NCI-H146 treated with DMSO at 0.1 percent for 48 hours (cell line): ENCODE data around the gene PAH.
A peak's percentile ranks its signal among the peaks of the same experiment; 100 is the strongest.
"Not testable (repeated sequence)": the region's sequence is repeated elsewhere in the genome, so short reads cannot be mapped to it uniquely, and the experiment has no call there.

ENCODE experiments used
- DNase-seq: peaks from one replicate; lab custom pipeline; 2025; ENCODE audit not compliant: unreplicated experiment; lab: John Stamatoyannopoulos, UW

Gene PAH

GRCh38 chr12:102833687-102834441 is 83.2 kb downstream of the PAH start:
- DNase-seq = no peak

- DNase-seq = not testable (repeated sequence)
Observed at GRCh38 chr12:102832826-102833225, 84.2 kb downstream of the PAH start.

GRCh38 chr12:102824218-102824835 is 92.7 kb downstream of the PAH start:
- no peak for DNase-seq

- no peak for DNase-seq
Observed at GRCh38 chr12:102821149-102821548, 95.9 kb downstream of the PAH start.

DNA sequence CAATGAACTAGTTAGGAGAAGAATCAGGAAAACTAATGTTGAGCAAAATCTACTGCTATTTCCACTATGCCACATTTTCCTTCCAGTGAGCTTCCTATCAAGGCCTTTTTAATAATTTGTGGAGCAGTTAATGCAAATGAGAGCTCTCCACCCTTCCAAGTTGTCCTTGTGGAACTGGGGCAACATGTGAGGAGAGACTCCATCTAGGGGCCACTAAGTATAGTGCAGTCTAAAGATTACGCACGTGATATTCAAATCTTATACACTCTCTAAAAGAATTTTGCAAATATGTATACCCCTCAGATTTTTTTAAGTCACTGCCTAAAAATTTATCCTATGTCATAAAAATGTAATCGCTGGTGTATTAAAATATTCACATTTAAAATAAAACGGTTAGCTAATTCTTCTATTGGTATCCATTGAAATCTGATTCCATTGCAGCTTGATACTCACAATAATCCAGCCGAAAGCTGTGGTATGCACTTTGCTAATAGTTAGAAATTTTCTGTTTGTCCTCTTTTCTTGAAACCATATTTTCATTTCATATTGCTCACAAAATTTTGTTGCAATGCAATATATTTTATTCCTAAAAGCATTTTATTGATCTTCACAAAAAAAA is 100.1 kb downstream of the PAH start:
- peak; percentile 34 for DNase-seq

DNA sequence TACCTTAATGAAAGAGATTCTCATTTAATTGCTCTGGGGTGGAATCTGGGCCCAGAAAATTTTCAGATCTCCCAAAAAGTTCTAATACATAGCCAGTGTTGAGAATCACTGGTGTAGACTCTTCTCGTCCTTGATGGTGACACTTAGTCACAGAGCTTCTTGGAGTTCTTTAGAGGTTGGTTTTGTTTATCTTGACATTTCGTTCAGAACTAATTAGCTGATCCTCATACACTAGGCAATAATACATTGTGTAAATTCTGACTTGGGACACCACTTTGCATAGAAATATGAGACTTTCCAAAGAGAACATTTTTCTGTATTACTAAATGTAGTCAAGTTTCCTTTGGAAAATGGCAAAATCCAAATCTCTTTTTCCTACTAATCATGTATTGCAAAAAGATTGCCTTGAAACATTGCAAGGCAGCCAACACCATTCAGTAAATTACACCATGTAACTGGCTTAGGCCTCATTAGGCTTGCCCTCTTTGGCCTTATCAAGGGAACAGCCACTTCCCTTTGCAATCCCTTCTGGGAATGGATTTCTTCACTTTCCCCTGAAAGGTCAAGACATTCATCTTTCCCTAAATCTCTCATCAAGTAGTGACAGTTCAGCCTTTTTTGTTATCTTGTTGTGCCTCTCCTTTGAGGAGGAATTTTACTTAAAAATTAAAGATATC is 102.2 kb downstream of the PAH start:
- DNase-seq = no peak

DNA sequence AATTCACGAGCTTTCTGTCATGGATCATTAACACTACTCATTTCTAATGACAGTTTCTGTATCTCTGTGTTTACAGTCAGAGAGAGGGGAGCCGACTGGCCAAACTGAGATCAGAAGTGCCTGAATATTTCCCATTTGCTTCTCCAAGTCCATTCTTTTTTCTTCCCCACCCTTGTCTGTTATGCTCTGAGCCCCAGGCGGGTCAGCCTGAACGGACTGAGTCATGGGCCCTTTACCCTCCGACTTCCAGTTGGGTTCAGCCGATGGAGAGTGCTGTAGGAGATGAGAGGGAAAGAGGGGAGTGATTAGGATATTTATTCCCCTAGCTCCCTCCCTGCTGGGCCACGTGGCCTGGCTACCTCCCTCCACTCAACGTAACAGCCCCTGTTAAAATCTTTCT is 104.7 kb downstream of the PAH start:
- no peak for DNase-seq

- DNase-seq = peak; percentile 59
Observed at GRCh38 chr12:102811110-102811737, 105.8 kb downstream of the PAH start.

DNA sequence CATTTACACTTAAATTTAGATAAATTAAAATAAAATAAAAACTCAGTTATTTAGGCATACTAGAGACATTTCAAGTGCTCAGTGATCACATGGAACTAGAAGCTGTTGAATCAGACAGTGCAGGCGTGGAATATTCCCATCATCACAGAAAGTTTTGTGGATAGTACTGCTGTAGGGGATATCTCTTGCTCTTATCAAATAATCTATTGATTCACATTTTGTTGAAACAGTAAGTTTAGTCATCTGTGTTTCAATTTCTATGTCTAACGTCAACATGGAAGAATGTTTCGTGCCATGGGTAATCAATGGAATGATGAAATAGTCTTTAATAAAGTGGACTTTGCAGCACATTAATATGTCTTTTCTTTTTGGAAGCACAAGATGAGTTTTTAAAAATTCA is 108.6 kb downstream of the PAH start:
- DNase-seq = no peak

DNA sequence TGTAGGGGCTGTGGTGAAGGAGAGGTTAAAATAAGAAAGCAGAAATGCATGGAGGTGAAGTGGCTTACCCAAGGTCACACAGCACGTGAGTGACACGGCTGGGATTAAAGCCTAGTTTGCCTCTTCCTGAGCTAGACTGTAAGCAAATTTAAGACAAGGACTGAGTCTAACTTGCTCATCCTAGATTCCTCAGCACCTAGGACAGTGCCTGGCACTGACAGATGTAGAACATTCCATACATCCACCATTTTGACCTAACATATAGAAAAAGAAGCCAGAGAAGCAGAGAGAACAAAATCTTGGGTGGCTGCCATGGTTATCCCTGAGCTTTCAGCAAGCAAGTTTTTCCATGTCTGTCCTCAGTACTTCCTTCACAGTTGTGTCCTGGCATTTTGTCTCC is 110.5 kb downstream of the PAH start:
- no peak for DNase-seq

DNA sequence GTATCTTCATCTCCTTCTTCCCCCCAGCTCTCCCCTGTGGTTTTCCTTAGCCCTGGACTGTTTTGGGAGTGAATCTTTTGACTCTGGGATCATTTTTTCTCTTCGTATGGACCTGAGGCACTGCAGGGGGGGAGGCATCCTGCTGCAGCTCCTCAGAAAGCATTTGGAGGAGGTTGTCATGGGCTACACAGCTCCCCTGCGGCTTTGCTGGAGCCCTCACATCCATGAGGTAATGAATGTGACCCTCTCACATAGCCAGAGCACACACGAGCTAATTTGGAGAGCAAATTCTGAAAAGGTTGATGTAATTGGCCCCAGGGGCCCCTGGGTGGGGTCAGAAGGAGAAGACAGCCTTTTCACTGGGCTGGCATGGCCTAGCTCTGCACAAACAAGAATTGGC is 110.9 kb downstream of the PAH start:
- no peak for DNase-seq

GRCh38 chr12:102800565-102800964 is 116.5 kb downstream of the PAH start:
- DNase-seq = no peak

DNA sequence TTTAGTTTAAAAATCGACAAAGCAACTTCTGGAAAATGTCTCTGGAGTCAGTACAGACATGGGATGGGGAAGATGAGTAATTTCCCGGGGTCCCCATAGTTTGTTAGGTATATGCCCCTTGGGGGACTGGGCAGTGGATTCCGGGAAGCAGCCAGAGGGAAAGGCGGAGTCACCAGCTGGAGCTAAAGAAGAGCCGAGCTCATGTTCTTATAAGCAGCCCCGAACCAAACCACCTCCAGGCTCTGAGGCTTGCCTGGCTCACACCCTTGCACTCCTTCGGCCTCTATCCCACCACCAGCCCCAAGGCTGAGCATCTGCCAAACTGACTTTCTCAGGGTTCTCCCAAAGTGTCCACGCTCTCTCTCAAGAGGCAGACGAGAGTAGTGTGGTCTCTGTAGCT is 117.8 kb downstream of the PAH start:
- no peak for DNase-seq

GRCh38 chr12:102797528-102797927 is 119.5 kb downstream of the PAH start:
- DNase-seq = no peak

- DNase-seq = no peak
Observed at GRCh38 chr12:102793921-102794320, 123.1 kb downstream of the PAH start.
